H1 (cell line): ENCODE results near the gene GPX6. TPM values are rescaled to one million over a fixed set of nuclear protein-coding genes. Genes with fewer than 3 reads are reported as not detected.

Experiments used
- ASH2L ChIP-seq: fragments of 200-600, 300-600 bp; sonication (generic); IDR thresholded peaks from one replicate; pipeline ENCODE4 v1.7.1; 2017; ENCODE audit warnings: low read length
- ATF3 ChIP-seq: IDR thresholded peaks from 2 replicates; pipeline ENCODE4 v1.6.1; 2011; ENCODE audit warnings: low read depth, mild to moderate bottlenecking, low read length; ENCODE audit not compliant: insufficient read depth
- KDM1A ChIP-seq: fragments of 200-600, 300-600 bp; sonication (generic); IDR thresholded peaks from 2 replicates; pipeline ENCODE4 v1.7.1; 2016; ENCODE audit warnings: mild to moderate bottlenecking, low read length, borderline replicate concordance
- MAX ChIP-seq: IDR thresholded peaks from 2 replicates; pipeline ENCODE4 v1.6.1; 2012; ENCODE audit warnings: inconsistent platforms
- SP2 ChIP-seq: IDR thresholded peaks from 2 replicates; pipeline ENCODE4 v1.6.1; 2012; ENCODE audit warnings: mild to moderate bottlenecking, low read length, inconsistent platforms
- polyA plus RNA-seq, 7 experiments: library from polyadenylated mRNA; depleted of rRNA in 3 of 7; stranded (reverse) in 5 of 7; unstranded in 2 of 7; fragments of >200 nt in 5 of 7; fragments of 200-250 nt in 2 of 7; gene quantifications; 1 replicate in 5 of 7; 2 replicates in 1 of 7; 4 replicates in 1 of 7; pipeline versions ENCODE4 v1.2.1 to v1.2.3, GENCODE V29; 2011 to 2013; ENCODE audit warnings: missing spikeins in 2 of 7, mixed read lengths in 2 of 7
- total RNA-seq: library from RNA; stranded (reverse); fragmentation: NEBNext Ultra II Directional; extraction: Animal tissue kit (Norgen Biotek cat#: 25700); gene quantifications from 2 replicates; pipeline ENCODE4 v1.2.1, GENCODE V29; 2021

GPX6 gene
- total and polyA plus RNA-seq, 2 of the 8 experiments (the other 6 are each of a cell fraction or from before 2014, with no cell fraction given), result not detected

GRCh38 chr6:28555136-28555535 is 39.5 kb upstream of the GPX6 start (continued):
- TF ChIP-seq SP2 (no peak), KDM1A (no peak), ATF3 (no peak), ASH2L (no peak), MAX (no peak)
- TF ChIP-seq, all 59 proteins: peak for 0
